NCI-H226 (cell line): Measurements from ENCODE around the gene RFPL4A.
"Not testable (repeated sequence)": the region's sequence is repeated elsewhere in the genome, so short reads cannot be mapped to it uniquely, and the experiment has no call there.

Source experiments
- DNase-seq: peaks from one replicate; pipeline ENCODE4 v3.0.0-alpha.2; 2015

The RFPL4A gene

DNA sequence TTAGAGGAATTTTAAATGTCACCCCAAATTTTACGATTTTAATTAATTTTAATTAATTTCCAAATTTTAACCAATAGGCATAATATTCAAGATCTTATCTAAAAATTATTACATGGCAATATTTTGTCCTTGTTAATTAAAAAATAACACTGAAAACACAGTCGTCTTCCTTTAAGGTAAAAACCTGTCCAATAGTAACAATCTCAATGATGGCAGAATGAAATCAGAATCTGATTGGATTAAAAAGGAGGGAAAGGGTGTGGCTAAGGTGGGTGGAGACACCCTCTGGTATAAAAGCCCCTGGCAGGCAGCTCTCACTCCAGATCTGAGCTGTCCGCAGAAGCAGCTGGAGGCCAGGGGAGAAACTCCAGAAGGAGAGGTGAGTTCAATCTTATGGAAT lies at the start of gene RFPL4A:
RFPL4A (plus strand) TSS at position 301 of the 400 bp plus-strand sequence. CDS start 2,704 bp downstream, outside the sequence.
- not testable (repeated sequence) for DNase-seq

DNA sequence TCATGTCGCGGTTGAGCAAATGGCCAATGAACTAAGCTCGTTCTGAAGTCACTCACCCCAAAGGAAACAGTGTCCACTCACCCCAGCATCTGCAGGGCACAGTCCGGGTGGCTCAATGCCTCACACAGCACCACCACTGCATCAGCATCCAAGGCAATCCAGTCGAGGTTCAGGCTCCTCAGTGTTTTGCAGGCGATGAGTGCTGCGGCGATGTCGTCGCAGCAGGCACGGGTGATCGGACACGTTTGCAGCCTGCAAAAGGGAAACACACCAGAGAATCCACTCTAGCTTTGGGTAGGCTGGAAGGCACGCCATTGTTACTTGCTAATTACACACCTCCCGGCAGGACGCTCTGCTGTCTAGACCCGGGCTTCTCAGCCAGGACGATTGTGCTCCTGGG lies 47.2 kb upstream of the RFPL4A start:
- DNase-seq = no peak

DNA sequence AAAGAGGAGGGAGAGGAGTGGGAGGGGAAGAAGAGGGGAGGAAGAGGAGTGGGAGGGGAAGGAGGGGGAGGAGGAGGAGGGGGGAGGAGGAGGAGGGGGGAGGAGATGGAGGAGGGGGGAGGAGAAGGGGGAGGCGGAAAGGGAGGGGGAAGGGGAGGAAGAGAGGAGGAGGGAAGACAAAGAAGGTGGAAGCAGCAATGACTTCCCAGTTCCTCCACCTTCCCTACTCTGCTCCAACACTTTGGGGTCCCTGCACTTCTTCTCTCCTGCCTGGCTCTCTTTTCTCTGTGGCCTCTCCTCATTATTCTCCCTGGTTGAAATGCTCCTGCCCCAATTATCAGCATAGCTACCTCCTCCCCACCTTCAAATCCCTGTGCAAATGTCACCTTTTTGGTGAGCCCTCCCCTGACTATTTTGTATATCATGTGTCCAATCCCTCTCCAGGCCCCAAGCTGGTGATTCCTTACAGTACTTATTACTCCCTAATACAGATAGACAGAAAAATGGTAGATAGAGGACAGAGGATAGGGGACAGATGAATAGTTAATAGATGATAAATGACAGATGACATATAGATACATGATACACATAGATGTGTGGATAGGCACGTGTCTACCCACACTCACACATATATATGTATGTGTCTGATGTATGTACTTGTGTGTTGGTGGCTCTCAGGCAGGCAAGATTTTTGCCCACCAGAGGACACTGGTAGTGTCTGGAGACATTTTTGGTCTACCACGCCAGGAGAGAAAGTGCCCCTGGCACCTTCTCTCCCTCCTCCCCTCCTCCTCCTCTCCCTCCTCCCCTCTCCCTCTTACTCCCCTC lies 45.9 kb upstream of the RFPL4A start:
- DNase-seq = no peak

DNA sequence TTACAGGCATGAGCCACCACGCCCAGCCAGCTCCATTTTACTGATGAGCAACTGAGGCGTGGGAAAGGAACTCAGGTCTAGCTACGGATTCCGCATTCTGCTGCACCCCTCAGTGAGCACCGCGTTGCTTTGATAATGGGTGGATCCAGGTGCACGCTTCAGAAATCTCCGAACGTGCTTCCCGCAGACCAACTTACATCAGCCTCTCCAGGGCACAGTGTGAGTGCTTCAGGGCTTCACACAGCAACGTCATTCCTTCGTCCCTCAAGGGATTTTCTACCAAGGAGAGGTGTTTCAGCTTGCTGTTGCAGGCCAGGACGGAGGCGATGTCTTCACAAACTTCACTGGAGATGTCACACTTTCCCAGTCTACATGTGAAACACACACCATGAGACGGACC lies 42.4 kb upstream of the RFPL4A start:
- DNase-seq = no peak

DNA sequence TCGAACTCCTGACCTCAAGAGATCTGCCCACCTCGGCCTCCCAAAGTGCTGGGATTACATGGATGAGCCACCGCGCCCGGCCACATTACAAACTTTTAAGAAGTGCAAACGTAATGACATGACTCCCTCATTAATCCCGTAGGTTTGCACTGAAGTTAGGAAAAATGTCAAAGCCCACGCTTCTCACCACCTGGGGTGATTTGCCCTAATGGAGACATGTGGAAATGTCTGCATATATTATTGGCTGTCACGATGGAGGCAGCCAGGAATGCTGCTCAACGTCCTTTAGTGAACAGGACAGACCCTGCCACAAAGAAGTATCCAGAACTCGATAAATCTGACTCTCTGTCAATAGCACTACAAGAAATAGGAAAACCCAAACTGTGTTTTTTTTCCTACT lies 41.6 kb upstream of the RFPL4A start:
- DNase-seq = no peak

DNA sequence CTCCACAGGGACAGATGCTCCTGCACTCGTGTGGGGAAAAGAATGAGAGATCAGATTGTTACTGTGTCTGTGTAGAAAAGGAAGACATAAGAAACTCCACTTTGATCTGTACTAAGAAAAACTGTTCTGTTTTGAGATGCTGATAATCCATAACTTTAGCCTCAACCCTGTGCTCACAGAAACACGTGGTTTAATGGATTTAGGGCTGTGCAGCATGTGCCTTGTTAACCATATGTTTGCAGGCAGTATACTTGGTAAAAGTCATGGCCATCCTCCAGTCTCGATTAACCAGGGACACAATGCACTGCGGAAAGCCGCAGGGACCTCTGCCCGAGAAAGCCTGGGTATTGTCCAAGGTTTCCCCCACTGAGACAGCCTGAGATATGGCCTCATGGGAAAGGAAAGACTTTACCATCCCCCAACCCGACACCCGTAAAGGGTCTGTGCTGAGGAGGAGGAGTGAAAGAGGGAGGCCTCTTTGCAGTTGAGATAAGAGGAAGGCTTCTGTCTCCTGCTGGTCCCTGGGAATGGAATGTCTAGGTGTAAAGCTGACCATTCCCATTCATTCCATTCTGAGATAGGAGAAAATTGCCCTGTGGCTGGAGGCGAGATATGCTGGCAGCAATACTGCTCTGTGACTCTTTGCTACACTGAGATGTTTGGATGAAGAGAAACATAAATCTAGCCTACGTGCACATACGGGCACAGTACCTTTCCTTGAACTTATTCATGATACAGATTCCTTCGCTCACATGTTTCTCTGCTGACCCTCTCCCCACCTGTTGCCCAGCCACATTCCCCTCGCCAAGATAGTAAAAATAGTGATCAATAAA lies 40.8 kb upstream of the RFPL4A start:
- DNase-seq = not testable (repeated sequence)

DNA sequence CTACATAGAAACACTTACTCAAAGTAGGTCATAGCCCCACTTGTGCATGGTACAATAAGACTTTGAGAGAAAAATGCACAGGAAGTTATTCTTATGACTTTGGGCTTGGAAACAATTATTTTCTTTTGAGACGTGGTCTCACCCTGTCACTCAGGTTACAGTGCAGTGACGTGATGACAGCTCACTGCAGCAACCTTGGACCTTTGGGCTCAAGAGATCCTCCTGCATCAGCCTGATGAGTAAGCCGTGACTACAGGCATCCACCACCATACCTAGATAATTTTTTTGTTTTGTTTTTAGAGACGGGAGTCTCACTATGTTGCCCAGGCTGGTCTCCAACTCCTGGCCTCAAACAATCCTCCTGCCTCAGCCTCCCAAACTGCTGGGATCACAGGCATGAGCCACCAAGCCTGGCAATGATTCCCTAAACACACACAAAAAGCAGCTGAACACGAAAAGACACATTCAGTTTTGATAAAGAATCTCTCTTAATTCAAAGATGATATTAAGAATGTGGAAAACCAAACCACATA lies 38.6 kb upstream of the RFPL4A start:
- DNase-seq = no peak

DNA sequence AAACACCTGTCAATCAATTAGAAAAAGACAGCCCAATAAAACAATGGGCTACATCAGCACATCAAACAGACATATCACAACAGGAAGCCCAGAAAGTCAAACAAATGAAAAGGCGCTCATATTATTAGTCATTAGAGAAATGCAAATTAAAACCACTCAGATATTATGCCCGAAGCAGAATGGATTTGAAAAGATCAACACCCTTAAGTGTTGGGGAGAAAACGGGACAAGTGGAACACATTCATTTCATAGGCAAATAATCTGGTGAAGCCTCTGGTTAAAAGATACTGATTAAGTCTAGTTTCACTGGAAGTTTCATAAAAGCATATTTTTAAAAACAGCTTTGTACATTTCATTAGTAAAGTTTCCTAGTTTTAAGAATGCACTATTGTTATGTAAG lies 38.1 kb upstream of the RFPL4A start:
- DNase-seq = no peak

DNA sequence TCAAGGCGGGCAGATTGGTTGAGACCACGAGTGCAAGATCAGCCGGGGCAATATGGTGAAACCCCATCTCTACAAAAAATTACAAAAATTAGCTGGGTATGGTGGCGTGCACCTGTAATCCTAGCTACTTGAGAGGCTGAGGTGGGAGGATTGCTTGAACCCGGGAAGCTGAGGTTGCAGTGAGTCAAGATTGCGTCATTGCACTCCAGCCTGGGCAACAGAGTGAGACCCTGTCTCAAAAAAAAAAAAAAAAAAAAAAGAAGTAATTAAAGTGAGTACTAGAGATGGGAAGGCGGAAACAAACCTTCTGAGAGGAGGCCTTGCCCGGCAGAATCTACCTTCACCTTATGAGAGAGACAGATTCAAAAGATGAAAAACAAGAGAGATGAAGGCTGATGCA lies 35.4 kb upstream of the RFPL4A start:
- no peak for DNase-seq

DNA sequence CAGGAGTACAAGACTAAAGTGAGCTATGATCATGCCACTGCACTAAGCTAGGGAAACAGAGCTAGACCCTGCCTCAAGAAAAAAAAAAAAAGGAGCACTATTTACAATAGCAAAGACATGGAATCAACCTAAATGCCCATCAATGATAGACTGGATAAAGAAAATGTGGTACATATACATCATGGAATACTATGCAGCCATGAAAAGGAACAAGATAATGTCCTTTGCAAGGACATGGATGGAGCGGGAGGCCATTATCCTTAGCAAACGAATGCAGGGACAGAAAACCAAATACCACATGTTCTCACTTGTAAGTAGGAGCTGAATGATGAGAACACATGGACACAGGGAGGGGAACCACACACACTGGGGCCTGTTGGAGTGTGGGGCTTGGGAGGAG lies 28.5 kb upstream of the RFPL4A start:
- DNase-seq = not testable (repeated sequence)

DNA sequence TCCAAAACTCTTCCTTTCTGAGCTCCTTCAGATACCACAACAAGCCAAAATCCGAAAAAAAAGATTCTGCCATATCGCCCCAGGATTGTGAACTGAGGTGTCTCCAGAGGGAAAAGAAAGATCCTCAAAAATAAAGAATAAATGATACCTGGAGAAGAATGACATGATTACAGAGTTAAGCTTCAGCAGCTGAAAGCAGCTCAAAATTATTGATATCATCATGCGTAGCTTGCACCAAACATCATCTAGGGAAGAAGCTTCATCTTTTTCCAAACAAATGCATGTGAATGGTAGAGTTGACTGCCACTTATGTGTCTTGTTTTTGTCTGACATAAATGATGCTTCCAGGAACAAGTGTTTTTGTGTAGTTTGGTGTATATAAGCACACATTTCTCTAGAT lies 20.6 kb upstream of the RFPL4A start, which contains the start of gene NLRP9:
NLRP9 (minus strand) TSS at position 101 of the 400 bp plus-strand sequence; CDS start at position 73, 28 bp downstream.
- no peak for DNase-seq

DNA sequence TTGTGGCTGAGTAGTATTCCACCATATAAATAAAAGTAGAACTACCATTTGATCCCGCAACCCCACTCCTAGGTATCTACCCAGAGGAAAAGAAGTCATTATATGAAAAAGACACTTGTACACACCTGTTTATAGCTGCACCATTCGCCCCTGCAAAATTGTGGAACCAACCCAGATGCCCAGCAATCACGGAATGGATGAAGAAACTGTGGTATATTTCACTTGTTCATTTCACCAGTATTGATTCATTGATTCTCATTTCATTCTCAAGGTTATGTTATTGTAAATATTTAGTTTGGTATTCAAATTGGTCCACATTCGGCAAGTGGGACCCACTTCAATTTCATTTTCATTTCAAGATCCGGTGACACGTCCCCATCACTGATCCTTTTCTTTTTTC lies 8.2 kb upstream of the RFPL4A start:
- DNase-seq = no peak

DNA sequence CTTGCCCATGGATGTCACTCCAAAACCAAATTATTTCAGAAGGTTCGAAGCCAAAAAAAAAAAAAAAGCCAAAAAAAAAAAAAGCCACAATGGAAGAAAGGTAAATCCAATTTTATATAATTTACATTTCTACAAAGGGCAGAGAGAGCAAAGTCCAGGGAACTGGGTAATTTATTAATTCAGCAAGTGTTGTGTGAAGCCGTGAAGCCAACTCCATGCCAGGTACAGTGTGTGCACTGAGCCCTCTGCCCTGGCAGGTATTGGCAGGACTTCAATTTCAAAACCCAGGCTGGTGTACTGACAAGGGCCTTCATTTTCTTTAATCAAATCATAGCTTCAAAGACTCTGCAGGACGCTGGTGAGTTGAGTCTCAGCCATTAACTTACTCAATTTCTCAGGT lies 5.5 kb upstream of the RFPL4A start:
- no peak for DNase-seq

DNA sequence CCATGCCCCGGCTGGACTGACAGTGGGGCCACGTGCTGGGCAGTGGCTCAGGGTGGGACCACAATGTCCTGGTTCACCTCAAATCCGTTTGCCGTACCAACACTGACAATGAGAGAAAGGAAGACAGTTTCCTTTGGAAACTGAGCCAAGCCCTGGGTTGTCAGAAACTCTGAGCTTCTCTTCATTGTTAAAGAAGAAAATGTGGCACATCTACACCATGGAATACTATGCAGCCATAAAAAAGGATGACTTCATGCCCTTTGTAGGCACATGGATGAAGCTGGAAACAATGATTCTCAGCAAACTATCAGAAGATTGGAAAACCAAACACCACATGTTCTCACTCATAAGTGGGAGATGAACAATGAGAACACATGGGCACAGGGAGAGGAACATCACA lies 2.1 kb upstream of the RFPL4A start:
- DNase-seq = not testable (repeated sequence)

DNA sequence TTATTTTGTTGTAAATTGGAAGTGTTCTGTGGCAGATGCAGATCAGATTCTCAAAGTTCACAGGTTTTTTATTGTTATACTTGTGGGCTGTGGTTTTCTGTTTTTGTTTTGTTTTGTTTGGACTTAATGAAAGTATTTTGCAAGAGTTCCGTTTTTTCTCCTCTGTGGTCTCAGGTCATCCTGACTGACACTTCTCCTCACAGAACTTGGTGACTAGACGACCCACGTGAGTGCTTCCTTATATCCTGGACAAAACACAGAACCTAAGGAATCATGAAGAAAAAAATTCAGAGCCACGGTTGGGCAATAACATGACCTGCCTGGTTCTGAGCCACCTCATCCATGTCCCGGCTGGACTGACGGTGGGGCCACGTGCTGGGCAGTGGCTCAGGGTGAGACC lies 7.6 kb downstream of the RFPL4A start:
- no peak for DNase-seq

DNA sequence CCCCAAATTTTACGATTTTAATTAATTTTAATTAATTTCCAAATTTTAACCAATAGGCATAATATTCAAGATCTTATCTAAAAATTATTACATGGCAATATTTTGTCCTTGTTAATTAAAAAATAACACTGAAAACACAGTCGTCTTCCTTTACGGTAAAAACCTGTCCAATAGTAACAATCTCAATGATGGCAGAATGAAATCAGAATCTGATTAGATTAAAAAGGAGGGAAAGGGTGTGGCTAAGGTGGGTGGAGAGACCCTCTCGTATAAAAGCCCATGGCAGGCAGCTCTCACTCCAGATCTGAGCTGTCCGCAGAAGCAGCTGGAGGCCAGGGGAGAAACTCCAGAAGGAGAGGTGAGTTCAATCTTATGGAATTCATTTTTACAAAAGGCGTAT lies 9.9 kb downstream of the RFPL4A start, which contains the start of gene RFPL4AL1:
RFPL4AL1 (plus strand) TSS at position 301 of the 400 bp plus-strand sequence. CDS start 2,687 bp downstream, outside the sequence.
- DNase-seq = not testable (repeated sequence)

DNA sequence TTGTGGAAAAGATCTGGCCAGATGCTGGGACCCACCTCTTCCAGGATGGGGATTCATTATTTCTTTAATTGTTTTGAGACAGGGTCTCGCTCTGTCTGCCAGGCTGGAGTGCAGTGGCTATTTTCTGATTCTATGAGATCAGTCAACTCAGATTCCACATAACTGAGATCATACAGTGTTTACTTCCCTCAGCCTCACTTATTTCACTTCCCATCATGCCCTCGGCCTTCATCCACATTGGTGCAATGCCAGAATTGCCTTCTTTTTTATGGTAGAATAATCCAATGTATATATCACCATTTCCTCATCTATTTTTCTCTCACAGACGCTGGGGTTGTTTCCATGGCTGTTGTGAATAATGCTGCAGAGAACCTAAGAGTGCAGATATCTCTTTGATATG lies 10.7 kb downstream of the RFPL4A start:
- DNase-seq = not testable (repeated sequence)

DNA sequence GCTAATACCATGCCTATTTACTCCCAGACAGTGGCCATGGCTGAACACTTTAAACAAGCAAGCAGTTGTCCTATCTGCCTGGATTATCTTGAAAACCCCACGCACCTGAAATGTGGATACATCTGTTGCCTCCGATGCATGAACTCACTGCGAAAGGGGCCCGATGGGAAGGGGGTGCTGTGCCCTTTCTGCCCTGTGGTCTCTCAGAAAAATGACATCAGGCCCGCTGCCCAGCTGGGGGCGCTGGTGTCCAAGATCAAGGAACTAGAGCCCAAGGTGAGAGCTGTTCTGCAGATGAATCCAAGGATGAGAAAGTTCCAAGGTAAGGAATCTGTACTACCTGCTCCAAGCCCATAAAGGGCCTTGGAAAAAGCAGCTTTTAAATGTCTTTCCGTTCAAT lies 18.6 kb downstream of the RFPL4A start:
- no peak for DNase-seq

DNA sequence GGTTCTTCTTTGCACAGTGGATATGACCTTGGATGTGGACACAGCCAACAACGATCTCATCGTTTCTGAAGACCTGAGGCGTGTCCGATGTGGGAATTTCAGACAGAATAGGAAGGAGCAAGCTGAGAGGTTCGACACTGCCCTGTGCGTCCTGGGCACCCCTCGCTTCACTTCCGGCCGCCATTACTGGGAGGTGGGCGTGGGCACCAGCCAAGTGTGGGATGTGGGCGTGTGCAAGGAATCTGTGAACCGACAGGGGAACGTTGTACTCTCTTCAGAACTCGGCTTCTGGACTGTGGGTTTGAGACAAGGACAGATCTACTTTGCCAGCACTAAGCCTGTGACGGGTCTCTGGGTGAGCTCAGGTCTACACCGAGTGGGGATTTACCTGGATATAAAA lies 19.4 kb downstream of the RFPL4A start:
- no peak for DNase-seq

DNA sequence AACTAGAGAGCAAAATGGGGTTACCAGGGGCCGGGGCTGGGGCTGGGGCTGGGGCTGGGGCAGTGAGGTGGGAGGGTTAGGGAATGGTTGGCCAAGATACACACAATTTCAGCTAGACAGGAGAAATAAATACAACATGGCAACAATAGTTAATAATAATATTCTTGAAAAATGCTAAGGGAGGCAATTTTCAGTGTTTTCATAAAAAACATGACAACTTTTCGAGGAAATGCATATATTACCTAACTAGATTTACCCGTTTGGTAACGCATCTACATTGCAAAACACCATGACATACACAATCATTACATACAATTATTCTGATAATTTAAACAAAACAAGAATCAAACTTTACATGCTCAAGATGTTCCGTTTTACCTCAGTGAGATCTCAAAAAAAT lies 22.2 kb downstream of the RFPL4A start:
- DNase-seq = no peak

DNA sequence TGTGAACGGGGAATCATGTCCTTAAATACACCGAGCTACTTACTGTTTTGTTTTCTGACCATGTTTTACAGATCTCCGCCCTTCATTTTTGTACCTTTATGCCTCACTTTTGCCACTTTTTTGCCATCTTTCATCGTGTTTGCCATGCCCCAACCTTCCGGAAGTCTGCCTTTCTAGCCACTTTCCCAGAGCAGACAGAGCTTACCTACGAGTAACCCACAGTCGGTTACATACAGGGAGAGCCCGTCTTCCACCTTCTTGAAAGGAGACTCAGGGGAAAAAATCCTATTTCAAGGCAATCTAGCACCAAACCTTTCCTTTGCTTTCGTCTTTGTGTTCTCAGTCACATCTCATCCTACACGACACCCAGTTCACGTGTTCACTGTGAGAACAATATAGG lies 36.1 kb downstream of the RFPL4A start:
- no peak for DNase-seq

DNA sequence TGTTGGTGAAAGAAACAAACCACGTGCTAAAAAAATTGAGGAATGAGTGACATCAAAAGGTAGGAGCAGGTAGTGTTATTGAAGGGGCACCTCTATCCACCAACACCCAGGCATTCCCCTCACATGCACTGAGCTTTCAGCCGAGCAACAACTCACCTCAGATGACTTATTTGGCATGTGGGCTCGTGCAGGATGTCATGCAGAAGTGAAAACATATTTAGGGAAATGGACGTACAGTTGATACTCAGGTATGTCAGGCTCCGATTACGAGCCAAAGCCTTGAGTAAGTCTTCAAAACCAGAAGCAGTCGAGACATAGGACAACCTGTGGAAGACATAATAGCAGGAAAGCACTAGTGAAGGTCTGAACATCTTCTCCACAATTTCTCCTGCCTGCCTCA lies 42.5 kb downstream of the RFPL4A start:
- DNase-seq = no peak

DNA sequence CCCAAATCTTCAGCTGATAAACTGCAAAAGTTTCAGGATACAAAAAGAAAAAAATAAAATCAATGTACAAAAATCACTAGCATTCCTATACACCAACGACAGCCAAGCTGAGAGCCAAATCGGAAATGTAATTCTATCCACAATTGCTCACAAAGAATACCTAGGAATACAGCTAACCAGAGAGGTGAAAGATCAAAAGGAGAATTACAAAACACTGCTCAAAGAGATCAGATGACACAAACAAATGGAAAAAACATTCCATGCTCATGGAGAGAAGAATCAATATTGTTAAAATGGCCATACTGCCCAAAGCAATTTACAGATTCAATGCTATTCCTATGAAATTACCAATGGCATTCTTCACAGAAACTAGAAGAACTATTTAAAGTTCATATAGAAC lies 43.4 kb downstream of the RFPL4A start:
- DNase-seq = no peak
